CD4-positive, alpha-beta T cell treated with Interleukin-15 for 1 hour (primary cell): ENCODE measurements around the gene TEX10.

Source experiments
- DNase-seq: peaks from one replicate; pipeline ENCODE4 v3.0.0-alpha.2; 2020

Gene TEX10

GRCh38 chr9:100281676-100282387 is 70.9 kb downstream of the TEX10 start:
- DNase-seq = no peak

DNA sequence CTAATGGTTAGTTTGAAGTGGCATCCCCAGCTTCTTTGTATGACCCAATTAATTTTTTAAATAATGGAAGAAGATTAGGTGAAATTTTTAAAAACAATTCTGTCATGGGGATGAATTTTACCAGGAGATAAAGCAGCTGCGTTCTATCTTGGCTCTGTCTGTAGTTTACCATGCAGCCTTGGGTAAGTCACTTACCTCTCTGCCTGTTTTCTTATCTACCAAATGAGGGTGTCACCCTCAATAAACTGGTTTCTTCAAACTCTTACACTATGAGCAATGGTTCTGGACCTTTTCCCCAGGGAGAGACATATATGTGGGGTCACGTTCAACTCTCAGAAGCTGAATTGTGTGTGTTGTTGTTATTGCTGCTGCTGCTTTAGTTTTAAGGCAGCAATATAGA is 71.7 kb downstream of the TEX10 start:
- DNase-seq = no peak

GRCh38 chr9:100277166-100277979 is 75.4 kb downstream of the TEX10 start:
- no peak for DNase-seq

- DNase-seq = no peak
Measured at GRCh38 chr9:100269656-100270055, 83.1 kb downstream of the TEX10 start.

- no peak for DNase-seq
Measured at GRCh38 chr9:100268271-100268670, 84.5 kb downstream of the TEX10 start.

DNA sequence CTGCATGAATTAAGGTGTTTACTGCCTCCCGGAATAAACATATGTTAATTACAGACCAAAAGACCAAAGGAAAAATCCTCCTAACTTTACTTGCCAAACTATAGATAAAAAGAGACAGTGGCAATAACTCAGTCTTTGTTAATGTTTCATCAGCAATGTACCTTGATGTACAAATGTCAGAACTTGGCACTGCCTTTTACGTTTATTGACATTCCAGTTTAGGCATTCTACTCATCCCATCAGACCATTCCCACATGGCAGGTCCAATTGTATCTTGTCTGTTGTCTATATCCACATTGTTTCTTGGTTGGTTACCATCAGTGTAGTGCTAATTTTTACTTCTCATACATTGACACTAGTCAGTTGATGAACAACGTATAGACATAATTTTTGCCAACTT is 85.5 kb downstream of the TEX10 start:
- no peak for DNase-seq
